Erythroblast (primary cell): ENCODE results near the gene MAOA.
"Not testable (repeated sequence)": the region's sequence is repeated elsewhere in the genome, so short reads cannot be mapped to it uniquely, and the experiment has no call there.

ENCODE experiments used
- DNase-seq, 2 experiments: peaks; one replicate each; lab custom pipeline; 2025; lab: John Stamatoyannopoulos, UW
- GATA1 ChIP-seq: IDR thresholded peaks from 2 replicates; pipeline ENCODE4 v1.6.1; 2011; ENCODE audit warnings: low read depth, mild to moderate bottlenecking, control low read depth, low read length, moderate library complexity
- POLR2A ChIP-seq: IDR thresholded peaks from 2 replicates; pipeline ENCODE4 v1.6.1; 2011; ENCODE audit warnings: mild to moderate bottlenecking, low read length

The MAOA gene

DNA sequence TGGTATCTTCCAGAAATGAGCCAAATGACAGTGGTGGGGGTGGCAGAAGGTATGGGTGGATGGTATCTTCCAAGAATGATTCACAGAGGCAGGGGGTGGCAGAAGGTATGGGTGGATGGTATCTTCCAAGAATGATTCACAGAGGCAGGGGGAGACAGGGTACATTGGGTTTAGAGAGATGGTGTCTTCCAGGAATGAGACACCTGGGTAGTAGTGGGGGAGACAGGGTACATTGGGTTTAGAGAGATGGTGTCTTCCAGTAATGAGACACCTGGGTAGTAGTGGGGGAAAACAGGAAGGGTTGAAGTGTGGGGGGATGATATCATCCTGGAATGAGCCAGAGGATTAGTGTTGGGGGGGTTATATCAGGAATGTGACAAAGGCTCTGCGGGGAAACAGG is 62.0 kb downstream of the MAOA start:
- TF ChIP-seq POLR2A (no peak), GATA1 (no peak)
- DNase-seq, result no peak

DNA sequence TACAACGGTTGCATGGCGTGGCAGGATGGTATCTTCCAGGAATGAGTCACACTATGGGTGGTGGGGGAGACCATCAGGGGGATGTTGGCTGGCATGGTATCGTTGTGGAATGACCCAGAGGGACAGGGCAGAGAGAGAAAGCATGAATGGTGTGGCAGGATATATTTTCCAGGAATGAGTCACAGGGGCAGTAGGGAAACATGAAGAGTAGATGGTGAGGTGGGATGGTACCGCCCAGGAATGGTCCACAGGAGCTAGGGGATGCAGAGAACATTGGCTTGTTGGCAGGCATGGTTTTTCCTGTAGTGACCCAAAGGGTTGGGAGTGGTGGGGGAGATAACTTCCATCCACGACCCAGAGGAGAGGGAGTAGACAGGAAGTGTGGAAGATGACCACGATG is 62.4 kb downstream of the MAOA start:
- TF ChIP-seq POLR2A (no peak), GATA1 (no peak)

DNA sequence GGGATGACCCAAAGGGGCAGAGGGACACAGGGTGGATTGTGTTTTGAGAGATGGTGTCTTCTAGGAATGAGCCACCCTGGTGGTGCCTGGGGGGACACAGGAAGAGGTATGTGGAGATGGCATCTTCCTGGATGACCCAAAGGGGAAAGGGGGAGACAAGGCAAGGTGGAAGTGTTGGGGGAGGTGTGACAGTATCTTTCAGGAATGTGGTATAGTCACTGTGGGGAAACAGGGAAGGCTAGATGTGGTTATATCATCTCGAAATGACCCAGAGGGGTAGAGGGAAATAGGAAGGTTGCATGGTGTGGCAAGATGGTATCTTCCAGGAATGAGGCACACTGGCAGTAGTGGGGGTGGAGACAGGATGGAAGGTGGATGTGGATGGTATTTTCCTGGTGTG is 62.9 kb downstream of the MAOA start:
- DNase-seq, result no peak
- TF ChIP-seq GATA1, result no peak
- no peak for TF ChIP-seq POLR2A

More for the DNA sequence above, 62.4 kb downstream of the MAOA start:
- no peak for DNase-seq

DNA sequence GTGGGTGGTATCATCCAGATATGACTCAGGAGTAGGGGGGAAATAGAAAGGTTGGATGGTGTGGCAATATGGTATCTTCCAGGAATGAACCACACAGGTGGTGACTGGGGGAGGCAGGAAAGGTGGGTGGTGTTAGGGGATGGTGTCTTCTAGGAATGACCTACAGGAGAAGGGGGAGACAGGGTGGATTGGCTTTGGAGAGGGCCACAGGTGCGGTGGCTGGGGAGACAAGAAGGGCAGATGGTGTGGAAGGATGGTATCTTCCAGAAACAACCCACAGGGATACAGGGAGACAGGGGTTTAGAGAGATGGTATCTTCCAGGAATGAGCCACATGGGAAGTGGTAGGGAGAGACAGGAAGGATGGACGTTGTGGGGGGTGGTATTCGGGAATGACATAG is 64.0 kb downstream of the MAOA start:
- no peak for DNase-seq
- TF ChIP-seq GATA1 (no peak), POLR2A (no peak)

DNA sequence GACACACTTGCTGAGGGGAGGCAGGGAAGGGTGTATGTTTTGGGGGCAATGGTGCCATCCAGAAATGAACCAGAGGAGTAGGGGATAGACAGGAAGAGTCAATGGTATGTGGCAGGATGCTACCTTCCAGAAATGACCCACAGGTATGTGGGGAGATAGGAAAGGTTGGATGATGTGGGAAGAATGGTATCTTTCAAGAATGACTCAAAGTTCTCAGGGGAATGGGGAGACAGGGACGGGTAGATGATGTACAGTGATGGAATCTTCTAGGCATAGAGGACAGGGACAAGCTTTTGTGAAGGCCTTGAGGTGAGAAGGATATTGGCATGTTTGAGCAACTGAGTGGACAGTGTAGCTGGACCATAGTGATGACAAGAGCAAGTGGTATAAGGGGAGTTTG is 64.9 kb downstream of the MAOA start:
- TF ChIP-seq POLR2A (no peak), GATA1 (no peak)
- DNase-seq, result no peak

DNA sequence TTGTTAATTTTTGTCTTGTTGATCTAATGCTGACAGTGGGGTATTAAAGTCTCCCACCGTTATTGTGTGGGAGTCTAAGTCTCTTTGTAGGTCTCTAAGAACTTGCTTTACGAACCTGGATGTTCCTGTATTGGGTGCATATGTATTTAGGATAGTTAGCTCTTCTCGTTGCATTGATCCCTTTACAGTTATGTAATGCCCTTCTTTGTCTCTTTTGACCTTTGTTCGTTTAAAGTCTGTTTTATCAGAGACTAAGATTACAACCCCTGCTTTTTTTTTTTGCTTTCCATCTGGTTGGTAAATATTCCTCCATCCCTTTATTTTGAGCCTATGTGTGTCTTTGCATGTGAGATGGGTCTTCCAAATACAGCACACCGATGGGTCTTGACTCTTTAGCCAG is 69.1 kb downstream of the MAOA start:
- not testable (repeated sequence) for DNase-seq

DNA sequence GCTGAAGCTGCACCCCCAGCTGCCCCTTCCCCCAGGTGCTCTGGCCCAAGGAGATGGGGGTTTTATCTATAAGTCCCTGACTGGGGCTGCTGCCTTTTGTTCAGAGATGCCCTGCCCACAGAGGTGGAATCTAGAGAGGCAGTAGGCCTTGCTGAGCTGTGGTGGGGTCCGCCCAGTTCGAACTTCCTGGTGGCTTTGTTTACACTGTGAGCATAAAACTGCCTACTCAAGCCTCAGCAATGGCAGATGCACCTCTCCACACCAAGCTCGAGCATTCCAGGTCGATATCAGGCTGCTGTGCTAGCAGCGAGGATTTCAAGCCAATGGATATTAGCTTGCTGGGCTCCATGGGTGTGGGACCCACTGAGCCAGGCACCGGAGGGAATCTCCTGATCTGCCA is 71.2 kb downstream of the MAOA start:
- peak in 1 of 2 experiments; percentile 1 for DNase-seq

DNA sequence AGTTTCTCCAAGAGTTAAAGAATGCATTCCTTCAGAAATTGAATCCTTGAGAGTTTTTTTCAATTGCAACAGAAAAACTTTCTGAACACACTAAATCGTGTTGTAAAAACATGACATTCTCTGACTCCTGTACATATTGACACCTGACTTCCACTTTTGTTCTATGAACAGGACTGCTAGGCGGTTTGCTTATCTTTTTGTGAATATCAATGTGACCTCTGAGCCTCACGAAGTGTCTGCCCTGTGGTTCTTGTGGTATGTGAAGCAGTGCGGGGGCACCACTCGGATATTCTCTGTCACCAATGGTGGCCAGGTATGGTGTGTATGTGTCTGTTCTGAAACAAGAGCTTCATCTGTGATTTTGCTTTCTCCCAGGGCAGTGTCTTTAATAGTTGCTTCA is 71.9 kb downstream of the MAOA start:
- no peak for TF ChIP-seq GATA1
- no peak for TF ChIP-seq POLR2A
- DNase-seq, result no peak

DNA sequence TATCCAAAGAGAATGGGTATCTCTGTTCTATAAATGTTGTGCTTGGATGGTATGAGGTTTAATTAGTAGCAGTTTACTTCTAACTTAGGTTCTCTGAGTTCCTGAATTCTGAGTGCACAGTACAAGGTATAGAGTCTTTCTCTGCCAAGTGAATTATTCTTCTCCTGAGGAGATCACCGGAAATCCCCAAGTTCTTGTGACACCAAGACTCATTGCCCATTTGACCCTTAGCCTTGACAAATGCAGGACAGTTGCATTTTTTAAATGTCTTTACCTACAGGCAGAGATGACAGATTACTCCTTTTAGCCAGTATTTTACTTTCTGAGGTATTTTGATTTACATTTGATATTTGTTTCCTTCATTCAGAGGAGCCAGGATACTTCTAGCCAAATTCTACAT is 72.9 kb downstream of the MAOA start:
- TF ChIP-seq POLR2A (no peak), GATA1 (no peak)
- no peak for DNase-seq

DNA sequence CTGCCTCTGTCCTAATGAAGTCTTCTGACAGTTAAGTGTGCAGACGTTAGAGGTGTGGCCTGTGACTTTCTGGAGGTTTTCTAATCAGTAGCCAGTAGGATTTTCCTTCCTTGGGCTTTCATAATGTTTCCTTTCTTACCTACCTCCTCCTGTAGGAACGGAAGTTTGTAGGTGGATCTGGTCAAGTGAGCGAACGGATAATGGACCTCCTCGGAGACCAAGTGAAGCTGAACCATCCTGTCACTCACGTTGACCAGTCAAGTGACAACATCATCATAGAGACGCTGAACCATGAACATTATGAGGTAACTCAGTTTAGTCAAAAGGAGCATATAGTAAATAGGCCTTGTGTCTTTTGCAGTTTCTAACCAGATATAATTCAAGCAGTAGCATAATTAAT is 75.0 kb downstream of the MAOA start:
- no peak for TF ChIP-seq GATA1
- no peak for TF ChIP-seq POLR2A
- DNase-seq, result no peak

DNA sequence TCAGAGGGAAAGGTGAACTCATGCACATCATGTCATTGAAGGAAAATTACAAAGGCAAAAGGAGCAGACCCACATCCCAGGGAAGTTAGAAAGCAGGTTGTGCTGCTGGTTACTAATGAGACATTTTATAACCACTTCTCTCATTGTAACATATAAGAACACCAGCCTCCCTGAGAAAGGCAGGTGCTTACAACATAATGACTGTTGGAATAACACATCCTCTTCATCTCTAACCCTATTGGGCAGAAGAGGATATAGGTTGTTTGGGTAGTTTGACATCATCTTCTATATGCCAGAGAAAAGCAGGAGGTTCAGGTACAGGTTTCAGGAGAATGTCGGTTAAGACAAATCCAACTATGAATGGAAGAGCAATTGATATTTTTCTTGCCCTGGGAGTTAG is 77.6 kb downstream of the MAOA start:
- DNase-seq, result no peak
- TF ChIP-seq GATA1, result no peak

DNA sequence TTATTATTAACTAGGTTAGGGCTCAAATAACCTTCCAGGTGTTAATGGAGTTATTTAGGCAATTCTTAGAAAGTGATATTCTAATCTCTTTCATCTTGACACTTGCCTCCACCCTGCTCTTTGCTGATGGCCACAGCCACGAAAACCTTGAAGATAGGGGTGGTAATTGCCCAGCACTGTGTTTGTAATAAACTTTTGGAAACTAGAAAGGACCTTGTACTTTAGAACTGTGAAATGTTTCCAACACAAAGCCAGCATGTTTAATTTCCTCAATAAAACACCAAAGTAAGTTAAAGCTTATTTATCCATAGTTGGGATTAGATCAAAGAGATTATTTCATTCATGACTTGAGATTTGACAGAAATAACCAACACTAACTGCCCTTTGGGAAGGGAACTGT is 78.3 kb downstream of the MAOA start:
- no peak for DNase-seq
- TF ChIP-seq GATA1 (no peak), POLR2A (no peak)

DNA sequence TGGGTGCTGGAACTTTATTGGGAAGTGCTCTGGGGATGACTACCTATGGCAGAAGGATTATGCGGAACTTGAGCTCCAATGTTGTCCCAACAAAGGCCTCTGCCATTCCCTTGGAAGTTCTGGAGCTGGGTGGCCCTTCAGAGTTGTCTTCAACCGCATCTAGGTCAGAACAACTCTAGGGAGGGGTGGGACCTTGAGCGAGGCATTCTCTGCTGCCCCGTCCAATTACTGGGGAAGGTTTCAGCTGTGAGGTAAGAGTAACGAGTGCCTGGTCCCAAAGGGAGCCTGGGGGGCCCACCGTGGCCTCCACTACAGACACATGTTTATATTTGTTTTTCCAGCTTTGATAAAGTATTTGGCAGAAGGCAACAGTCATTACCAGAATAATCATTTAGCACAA is 79.4 kb downstream of the MAOA start:
- TF ChIP-seq POLR2A (no peak), GATA1 (no peak)
- no peak for DNase-seq

DNA sequence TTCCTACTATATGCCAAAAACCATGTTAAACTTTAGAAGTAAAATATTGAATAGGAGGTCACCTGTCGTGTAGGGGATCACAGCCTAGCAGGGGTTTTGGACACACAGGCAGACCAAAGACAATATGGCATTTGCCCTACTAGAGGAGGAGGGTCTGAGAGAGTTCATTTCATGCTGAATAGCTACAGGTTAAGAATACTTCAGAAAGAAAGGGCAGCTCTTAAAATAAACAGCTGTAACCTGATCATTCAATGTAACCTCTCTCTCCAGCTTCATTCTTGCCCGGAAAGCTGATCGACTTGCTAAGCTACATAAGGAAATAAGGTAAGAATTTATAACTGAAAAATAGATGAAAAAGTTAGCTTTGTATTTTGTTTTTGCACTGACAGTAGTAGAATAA is 79.9 kb downstream of the MAOA start:
- TF ChIP-seq POLR2A, result no peak
- TF ChIP-seq GATA1, result no peak
- no peak for DNase-seq

DNA sequence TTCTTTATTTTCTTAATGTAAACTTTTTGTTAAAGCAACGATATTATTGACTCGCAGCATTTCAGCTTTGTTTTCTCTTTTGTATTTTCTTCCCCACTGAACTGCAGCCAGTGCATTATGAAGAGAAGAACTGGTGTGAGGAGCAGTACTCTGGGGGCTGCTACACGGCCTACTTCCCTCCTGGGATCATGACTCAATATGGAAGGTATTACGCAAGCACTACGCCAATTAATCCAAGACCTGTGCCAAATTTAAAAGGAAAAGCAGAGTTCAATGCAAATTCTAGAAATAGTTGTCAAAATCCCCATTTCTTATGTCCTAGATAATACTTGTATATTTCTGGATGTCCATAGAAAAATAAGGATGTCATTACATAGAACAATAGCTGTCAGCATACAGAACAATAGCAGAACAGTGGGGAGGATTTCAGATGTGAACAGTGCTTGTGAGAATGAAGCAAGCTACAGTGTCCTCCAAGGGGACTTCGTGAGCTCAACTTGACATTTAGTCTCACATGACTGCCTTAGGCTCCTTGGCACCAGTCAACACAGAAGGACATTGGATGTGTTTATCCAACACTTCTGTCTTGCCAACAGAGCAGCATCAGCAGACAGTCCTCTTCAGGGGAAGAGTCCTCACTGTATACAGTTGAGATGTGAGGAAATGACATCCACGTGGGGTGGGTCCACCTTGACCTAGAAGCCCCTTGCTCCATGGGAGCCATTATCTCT is 85.9 kb downstream of the MAOA start:
- TF ChIP-seq GATA1 (no peak), POLR2A (no peak)
- no peak for DNase-seq
